ENCODE results near the gene AOAH.

The AOAH gene

GRCh38 chr7:36642010-36642409 is 82.3 kb downstream of the AOAH start:
- POLR2A ChIA-PET = no interaction called here
- no peak for TF ChIP-seq CTCF (IDR thresholded peaks at IDR 0.05; ENCODE audit: control extremely low read depth, extremely low read depth, low read depth, missing control alignments)
- CTCF ChIA-PET = interaction anchor here (1.6 to 2.3 kb wide), 2 partner anchors 11 to 29 kb away, joined by 4 to 6 read pairs; no protein-coding TSS in a partner anchor
- no peak for DNase-seq (ENCODE audit: extremely low spot score)

- ChIA-PET POLR2A (no interaction called here), CTCF (interaction anchor here (1.6 to 2.3 kb wide), 2 partner anchors 10 to 30 kb away, joined by 4 to 6 read pairs; no protein-coding TSS in a partner anchor)
- no peak for TF ChIP-seq CTCF (IDR thresholded peaks at IDR 0.05; ENCODE audit: control extremely low read depth, extremely low read depth, low read depth, missing control alignments)
- no peak for DNase-seq (ENCODE audit: extremely low spot score)
Measured at GRCh38 chr7:36640682-36641081, 83.6 kb downstream of the AOAH start.

- DNase-seq (ENCODE audit: extremely low spot score) = no peak
- POLR2A ChIA-PET = no interaction called here
- no peak for TF ChIP-seq CTCF (IDR thresholded peaks at IDR 0.05; ENCODE audit: control extremely low read depth, extremely low read depth, low read depth, missing control alignments)
- CTCF ChIA-PET = interaction anchor here (1.5 kb wide), 1 partner anchor 321 kb away, joined by 3 read pairs; no protein-coding TSS in a partner anchor
Measured at GRCh38 chr7:36639826-36640225, 84.5 kb downstream of the AOAH start.

GRCh38 chr7:36638586-36639263 is 85.6 kb downstream of the AOAH start:
- TF ChIP-seq CTCF (IDR thresholded peaks at IDR 0.05; ENCODE audit: control extremely low read depth, extremely low read depth, low read depth, missing control alignments) = no peak
- no peak for DNase-seq (ENCODE audit: extremely low spot score)
- ChIA-PET CTCF (interaction anchor here (1.1 to 1.5 kb wide), 3 partner anchors 31 to 320 kb away, joined by 3 to 5 read pairs (median 3); no protein-coding TSS in a partner anchor), POLR2A (no interaction called here)

GRCh38 chr7:36638140-36638539 is 86.2 kb downstream of the AOAH start:
- no peak for DNase-seq (ENCODE audit: extremely low spot score)
- no peak for TF ChIP-seq CTCF (IDR thresholded peaks at IDR 0.05; ENCODE audit: control extremely low read depth, extremely low read depth, low read depth, missing control alignments)
- ChIA-PET POLR2A (no interaction called here), CTCF (interaction anchor here (1.1 to 1.5 kb wide), 3 partner anchors 32 to 319 kb away, joined by 3 to 5 read pairs (median 3); no protein-coding TSS in a partner anchor)

GRCh38 chr7:36637417-36637816 is 86.9 kb downstream of the AOAH start:
- POLR2A ChIA-PET = no interaction called here
- DNase-seq (ENCODE audit: extremely low spot score) = no peak
- TF ChIP-seq CTCF (IDR thresholded peaks at IDR 0.05; ENCODE audit: control extremely low read depth, extremely low read depth, low read depth, missing control alignments) = no peak
- CTCF ChIA-PET = interaction anchor here (1.1 kb wide), 1 partner anchor 33 kb away, joined by 3 read pairs; no protein-coding TSS in a partner anchor
